ENCODE measurements around the gene PPP1R37. TPM values are rescaled to one million over a fixed set of nuclear protein-coding genes. Genes with fewer than 3 reads are reported as not detected.

PPP1R37 gene
- total and polyA plus RNA-seq, 12 donors: 12.5 to 38.3 (median 16.8) TPM

- WGBS, 2 donors: 79 to 82% methylated on average over 11 of the region's 11 CpGs
- no peaks in the 10 kb centered on the region for H3K27me3 ChIP-seq
- H3K4me1 ChIP-seq: peaks cover 4 to 20% (median 9%) of the 10 kb centered on the region in 9 donors
- intact Hi-C loops (cut with DNase I): no loop called here
- H3K4me3 ChIP-seq: no peak overlapping the region
- no peak for DNase-seq
- ATAC-seq: no peak
- H3K36me3 ChIP-seq: peaks cover 0 to 61% (median 3%) of the 10 kb centered on the region in 9 donors
- no peak for TF ChIP-seq CTCF (IDR thresholded peaks at IDR 0.05)
- H3K27ac ChIP-seq: no peak overlapping the region
- H3K9me3 ChIP-seq: no peaks in the 10 kb centered on the region
These were observed 5.4 kb upstream of the PPP1R37 start for GRCh38 chr19:45087531-45087930.

- WGBS, 2 donors: 88 to 89% methylated on average over 17 of the region's 17 CpGs
- Histone ChIP-seq H3K9me3 (no peaks in the 10 kb centered on the region), H3K36me3 (peaks cover 0 to 48% (median 3%) of the 10 kb centered on the region in 9 donors), H3K4me1 (peaks cover 10 to 36% (median 27%) of the 10 kb centered on the region in 9 donors), H3K4me3 (no peak overlapping the region), H3K27ac (no peak overlapping the region), H3K27me3 (no peaks in the 10 kb centered on the region)
- intact Hi-C loops (cut with DNase I): loop anchor here in 3 of 10 donors (5.0 to 10.0 kb wide), 2 partner anchors 87 to 95 kb away; partner anchors contain the start of genes BLOC1S3 (in 2 of the 3) and TRAPPC6A (in 2 of the 3)
- DNase-seq (no peak), ATAC-seq (no peak)
- no peak for TF ChIP-seq CTCF (IDR thresholded peaks at IDR 0.05)
These were observed 2.9 kb upstream of the PPP1R37 start for GRCh38 chr19:45090034-45090433.

GRCh38 chr19:45090606-45091005, 2.4 kb upstream of the PPP1R37 start:
- Histone ChIP-seq H3K9me3 (no peaks in the 10 kb centered on the region), H3K4me1 (peaks cover 10 to 42% (median 33%) of the 10 kb centered on the region in 9 donors), H3K4me3 (peak overlapping the region in 9 of 10 donors; percentile 30 to 99 (median 92)), H3K27me3 (no peaks in the 10 kb centered on the region), H3K27ac (peak overlapping the region in 3 of 10 donors; percentile 39 to 88 (median 49)), H3K36me3 (peaks cover 0 to 44% (median 3%) of the 10 kb centered on the region in 9 donors)
- no peak for DNase-seq
- intact Hi-C loops (cut with DNase I): loop anchor here in 4 of 10 donors (1.0 to 10.0 kb wide), 3 partner anchors 87 to 94 kb away; partner anchors contain the start of genes BLOC1S3 (in 3 of the 4) and TRAPPC6A (in 3 of the 4)
- no peak for TF ChIP-seq CTCF (IDR thresholded peaks at IDR 0.05)
- WGBS, 2 donors: 47 to 49% methylated on average over 5 of the region's 5 CpGs
- no peak for ATAC-seq

- Histone ChIP-seq H3K27me3 (no peaks in the 10 kb centered on the region), H3K27ac (peak overlapping the region; percentile 23 to 97 (median 88)), H3K36me3 (peaks cover 0 to 41% (median 3%) of the 10 kb centered on the region in 9 donors), H3K9me3 (no peaks in the 10 kb centered on the region), H3K4me3 (peak overlapping the region; percentile 77 to 99 (median 92)), H3K4me1 (peaks cover 10 to 49% (median 38%) of the 10 kb centered on the region in 9 donors)
- DNase-seq: peak; percentile 99
- peak; percentile 91 to 97 (median 96) for ATAC-seq
- WGBS, 2 donors: 4 to 7% methylated on average over 64 of the region's 64 CpGs
- intact Hi-C loops (cut with DNase I): loop anchor here in 4 of 10 donors (1.0 to 10.0 kb wide), 3 partner anchors 86 to 94 kb away; partner anchors contain the start of genes BLOC1S3 (in 3 of the 4) and TRAPPC6A (in 3 of the 4)
- no peak for TF ChIP-seq CTCF (IDR thresholded peaks at IDR 0.05)
These were observed 1.7 kb upstream of the PPP1R37 start for GRCh38 chr19:45091031-45091923.
